Stimulated activated CD8-positive, alpha-beta memory T cell treated with anti-CD3 and anti-CD28 coated beads, Interleukin-4, amount 100 ng/mL, for 48 hours (primary cell): ENCODE measurements around the gene PROZ.

ENCODE experiments used
- DNase-seq: peaks from one replicate; pipeline ENCODE4 v3.0.0-alpha.2; 2020

PROZ gene

DNA sequence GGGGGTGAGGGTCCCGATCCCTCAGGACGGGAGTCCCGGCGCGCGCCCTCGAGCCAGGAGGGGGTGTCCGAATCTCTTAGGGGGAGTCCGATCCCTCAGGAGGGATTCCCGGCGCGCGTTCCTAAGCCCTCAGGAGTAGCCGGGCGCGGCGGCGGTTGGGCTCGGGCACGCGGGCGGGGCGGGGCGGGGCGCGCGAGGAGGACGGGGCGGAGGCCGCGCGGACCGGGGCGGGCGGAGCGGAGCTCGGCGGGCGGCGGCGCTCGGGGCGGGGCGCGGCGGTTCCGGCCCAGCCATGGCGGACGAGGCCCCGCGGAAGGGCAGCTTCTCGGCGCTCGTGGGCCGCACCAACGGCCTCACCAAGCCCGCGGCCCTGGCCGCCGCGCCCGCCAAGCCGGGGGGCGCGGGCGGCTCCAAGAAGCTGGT lies 50.9 kb downstream of the PROZ start, which contains the start of gene CUL4A:
TSS of gene CUL4A (plus strand) at position 278 of the 423 bp plus-strand sequence. CDS start at position 293, 15 bp downstream.
- DNase-seq, result peak; percentile 79

DNA sequence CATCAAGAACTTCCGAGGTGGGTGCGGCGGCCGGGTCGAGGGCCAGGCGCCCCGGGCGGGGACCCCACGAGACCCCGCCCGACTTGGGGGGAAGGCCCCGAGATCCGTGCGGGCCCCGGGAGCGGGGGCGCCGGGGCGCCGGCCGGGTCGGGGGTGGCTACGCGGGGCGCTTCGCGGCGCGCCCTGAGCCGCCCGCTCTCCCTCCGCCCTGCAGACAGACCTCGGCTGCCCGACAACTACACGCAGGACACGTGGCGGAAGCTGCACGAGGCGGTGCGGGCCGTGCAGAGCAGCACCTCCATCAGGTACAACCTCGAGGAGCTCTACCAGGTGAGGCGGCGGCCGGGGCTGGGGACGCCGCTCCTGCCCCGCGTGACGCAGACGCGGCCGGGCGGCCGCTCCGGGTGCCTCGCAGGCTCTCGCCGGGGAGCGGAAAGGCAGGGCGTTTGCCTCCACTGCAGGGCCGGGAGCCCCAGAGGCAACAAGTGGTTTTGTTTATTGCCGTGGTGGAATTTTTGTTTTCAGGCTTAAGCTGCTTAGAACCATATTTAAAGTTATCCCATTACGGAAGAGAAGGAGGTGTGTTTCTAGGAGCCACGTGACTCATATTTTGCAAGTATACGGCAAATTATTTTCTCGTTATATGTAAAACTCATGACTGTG lies 51.4 kb downstream of the PROZ start:
- DNase-seq, result peak; percentile 72

DNA sequence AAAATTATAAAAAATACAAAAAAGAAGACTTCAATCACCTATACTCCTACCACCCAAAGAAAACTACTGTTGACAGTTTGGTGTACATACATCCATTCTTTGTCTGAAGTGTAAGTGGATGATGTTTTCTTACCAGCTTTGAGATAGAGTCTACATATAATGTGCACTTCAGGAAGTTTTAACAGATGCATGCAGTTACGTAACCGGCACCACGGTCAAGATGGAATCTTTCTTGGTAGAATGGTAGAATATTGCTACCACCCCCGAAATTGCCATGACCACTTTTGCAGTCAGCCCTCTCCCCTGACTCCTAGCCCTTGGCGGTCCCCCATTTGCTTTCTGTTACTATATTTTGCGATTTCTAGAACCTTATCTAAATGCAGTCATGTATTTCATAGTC lies 52.4 kb downstream of the PROZ start:
- DNase-seq, result no peak

GRCh38 chr13:113211774-113212173 lies 53.3 kb downstream of the PROZ start:
- no peak for DNase-seq

- DNase-seq, result no peak
Measured at GRCh38 chr13:113216254-113217048, 58.0 kb downstream of the PROZ start.

DNA sequence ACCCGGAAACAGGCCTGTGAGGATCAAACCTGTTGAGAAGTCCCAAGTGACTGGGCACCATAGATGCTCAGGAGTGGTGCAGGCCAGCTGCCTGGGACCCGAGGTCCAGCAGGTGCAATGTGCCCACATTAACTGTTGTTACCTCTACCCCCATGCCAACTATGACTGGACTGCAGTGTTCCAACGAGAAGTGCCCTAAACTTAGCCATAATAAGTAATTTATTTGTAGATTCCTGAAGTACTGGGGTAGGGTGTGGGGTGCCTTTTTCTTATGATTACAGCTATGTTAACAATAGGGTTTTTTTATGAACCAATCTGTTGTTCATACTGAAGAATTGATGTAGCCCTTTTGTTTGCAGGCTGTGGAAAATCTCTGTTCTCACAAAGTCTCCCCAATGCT lies 60.1 kb downstream of the PROZ start:
- no peak for DNase-seq

DNA sequence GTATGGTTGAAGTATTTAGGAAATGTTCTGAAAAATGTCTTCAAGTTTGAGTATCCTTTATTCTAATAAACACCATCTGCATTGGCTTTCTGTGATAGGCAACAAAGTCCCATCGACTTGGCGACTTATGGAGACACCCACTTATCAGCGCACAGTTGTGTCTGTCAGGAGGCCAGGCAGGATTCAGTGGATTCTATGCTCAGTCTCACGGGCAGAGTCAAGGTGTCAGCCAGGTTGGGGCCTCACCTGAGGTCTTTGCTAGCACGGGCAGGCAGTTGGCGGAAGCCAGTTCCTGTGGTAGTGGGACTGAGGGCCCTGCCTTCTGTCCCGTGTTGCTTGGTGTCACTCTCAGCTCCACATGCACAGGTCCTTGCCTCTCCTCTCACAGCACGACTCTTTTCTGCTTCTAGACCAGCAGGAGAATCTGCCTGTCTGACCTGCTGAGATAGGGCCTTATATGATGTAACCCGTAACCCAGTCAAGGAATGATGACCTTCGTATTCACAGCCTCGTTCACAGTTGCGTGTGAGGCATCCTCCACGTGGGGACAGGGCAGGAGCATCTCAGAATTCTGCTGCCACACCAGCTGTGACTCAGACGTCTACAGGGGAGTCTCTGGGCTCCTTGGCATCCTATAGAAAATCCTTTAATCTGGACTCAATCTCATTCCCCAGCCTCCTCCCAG lies 61.0 kb downstream of the PROZ start:
- no peak for DNase-seq

- DNase-seq, result no peak
Measured at GRCh38 chr13:113220141-113220598, 61.7 kb downstream of the PROZ start.

DNA sequence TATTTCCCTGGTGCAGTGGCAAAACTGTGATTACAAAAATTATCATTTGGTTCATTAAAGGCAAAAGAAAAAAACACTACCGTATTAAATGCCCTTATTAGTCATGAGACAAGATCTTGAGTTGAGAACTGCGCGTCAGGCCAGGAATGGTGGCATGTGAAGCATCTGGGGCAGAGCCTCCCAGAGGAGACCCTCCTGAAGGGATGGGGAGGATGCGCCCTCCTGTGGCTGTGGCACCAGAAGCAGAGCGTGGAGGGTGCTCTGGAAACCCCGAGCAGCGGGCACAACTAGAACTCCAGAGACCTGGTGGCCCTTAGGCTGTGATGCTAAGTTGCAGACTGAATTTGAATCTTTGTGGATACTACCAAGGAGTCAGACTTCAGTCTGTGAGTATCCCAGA lies 62.4 kb downstream of the PROZ start:
- no peak for DNase-seq
